CD4-positive, alpha-beta memory T cell (primary cell): Measurements from ENCODE around the gene UBE2I. TPM values are rescaled to one million over a fixed set of nuclear protein-coding genes. Genes with fewer than 3 reads are reported as not detected.
"Not testable (repeated sequence)": the region's sequence is repeated elsewhere in the genome, so short reads cannot be mapped to it uniquely, and the experiment has no call there.

ENCODE experiments used
- CTCF ChIA-PET: fragments of 350-600 bp; sonication (Branson Sonifier 250); formaldehyde crosslinking; loops from one replicate; lab custom pipeline; 2021; ENCODE audit warnings: inconsistent platforms; ENCODE audit not compliant: partially characterized antibody; lab: Charles Lee
- POLR2A ChIA-PET: fragments of 350-600 bp; sonication (Branson Sonifier 250); formaldehyde crosslinking; loops from one replicate; lab custom pipeline; 2021; ENCODE audit not compliant: partially characterized antibody; lab: Charles Lee
- DNase-seq, 5 donors: peaks; one replicate each; pipeline versions ENCODE4 v3.0.0 to v3.0.0-alpha.2; 2020 to 2022; ENCODE audit warnings: mixed read lengths in 1 of 5
- H3K27ac ChIP-seq: one replicate; pipeline ENCODE4 v1.7.0; 2013; ENCODE audit warnings: low read depth, low read length
- H3K27me3 ChIP-seq: 2 replicates; pipeline ENCODE4 v1.7.0; 2013; ENCODE audit warnings: mild to moderate bottlenecking, low read length, moderate library complexity; ENCODE audit not compliant: insufficient read depth
- H3K36me3 ChIP-seq: 2 replicates; pipeline ENCODE4 v1.7.0; 2013; ENCODE audit warnings: mild to moderate bottlenecking, low read length, moderate library complexity; ENCODE audit not compliant: insufficient read depth
- H3K4me1 ChIP-seq: 2 replicates; pipeline ENCODE4 v1.7.0; 2013; ENCODE audit warnings: mild to moderate bottlenecking, low read length, moderate library complexity; ENCODE audit not compliant: insufficient read depth
- H3K4me3 ChIP-seq, 2 donors: one replicate each; pipeline ENCODE4 v1.7.0; 2013; ENCODE audit warnings: low read length in 2 of 2, mild to moderate bottlenecking in 1 of 2
- H3K9me3 ChIP-seq, 2 donors: one replicate each; pipeline ENCODE4 v1.7.0; 2013; ENCODE audit warnings: low read length in 2 of 2, control low read depth in 1 of 2; ENCODE audit not compliant: control insufficient read depth in 1 of 2
- H3K27ac Mint-ChIP-seq, 7 donors: one replicate each; pipeline ENCODE4 v1.8.0; 2020 to 2021; ENCODE audit warnings: mixed read lengths in 7 of 7, mild to moderate bottlenecking in 6 of 7, inconsistent platforms in 3 of 7, moderate library complexity in 3 of 7
- H3K27me3 Mint-ChIP-seq, 2 donors: one replicate each; pipeline ENCODE4 v1.8.0; 2020 to 2021; ENCODE audit warnings: mixed read lengths in 2 of 2
- H3K36me3 Mint-ChIP-seq, 2 donors: one replicate each; pipeline ENCODE4 v1.8.0; 2020 to 2021; ENCODE audit warnings: mixed read lengths in 2 of 2, inconsistent platforms in 1 of 2, mild to moderate bottlenecking in 1 of 2
- H3K4me1 Mint-ChIP-seq, 4 donors: one replicate each; pipeline ENCODE4 v1.8.0; 2020 to 2021; ENCODE audit warnings: mixed read lengths in 4 of 4, mild to moderate bottlenecking in 1 of 4
- H3K4me3 Mint-ChIP-seq, 8 donors: one replicate each; pipeline ENCODE4 v1.8.0; 2020 to 2021; ENCODE audit warnings: mixed read lengths in 8 of 8, mild to moderate bottlenecking in 7 of 8, moderate library complexity in 6 of 8, inconsistent platforms in 3 of 8
- H3K9me3 Mint-ChIP-seq, 8 donors: one replicate each; pipeline ENCODE4 v1.8.0; 2020 to 2021; ENCODE audit warnings: mixed read lengths in 8 of 8, mild to moderate bottlenecking in 5 of 8, inconsistent platforms in 3 of 8, moderate library complexity in 1 of 8
- intact Hi-C: fragments of 100-400 bp; cut with micrococcal nuclease; formaldehyde crosslinking; loops from one replicate; pipeline ENCODE4 v1.15.1; 2023
- polyA plus RNA-seq, 2 donors: library from polyadenylated mRNA; unstranded; fragments of 300-500 nt; fragmentation: Illumina TruSeq; gene quantifications; one replicate each; pipeline ENCODE4 v1.2.3, GENCODE V29; 2021
- total RNA-seq, 2 experiments: library from RNA; stranded (reverse); gene quantifications; one replicate each; pipeline ENCODE4 v1.2.3, GENCODE V29; 2021

Gene UBE2I
- total and polyA plus RNA-seq, 4 experiments from 2014 or later, result 100 to 177 (median 138) TPM

GRCh38 chr16:1326391-1326790 is 17.0 kb downstream of the UBE2I start:
- Histone ChIP-seq H3K4me3 (no peak overlapping the region), H3K27ac (no peak overlapping the region), H3K4me1 (peaks cover 6% of the 10 kb centered on the region), H3K36me3 (peaks cover 16% of the 10 kb centered on the region), H3K9me3 (no peaks in the 10 kb centered on the region), H3K27me3 (no peaks in the 10 kb centered on the region)
- H3K4me3 Mint-ChIP-seq, result no peak overlapping the region
- CTCF ChIA-PET, result no interaction called here
- intact Hi-C loops, result no loop called here
- H3K36me3 Mint-ChIP-seq, result peaks cover 13 to 23% of the 10 kb centered on the region in 2 donors
- peaks cover 0 to 1% (median 0%) of the 10 kb centered on the region in 8 donors for H3K9me3 Mint-ChIP-seq
- DNase-seq, result no peak
- H3K27ac Mint-ChIP-seq, result peak overlapping the region in 1 of 7 donors; percentile 21
- no peaks in the 10 kb centered on the region for H3K27me3 Mint-ChIP-seq
- POLR2A ChIA-PET, result interaction anchor here (1.2 to 1.7 kb wide), 3 partner anchors 9 to 17 kb away, joined by 3 to 5 read pairs (median 4); partner anchors contain the start of gene UBE2I
- peaks cover 5 to 9% (median 5%) of the 10 kb centered on the region in 4 donors for H3K4me1 Mint-ChIP-seq

- H3K4me3 ChIP-seq, result no peak overlapping the region
- intact Hi-C loops, result no loop called here
- POLR2A ChIA-PET, result interaction anchor here (1.4 to 1.7 kb wide), 2 partner anchors 16 to 17 kb away, joined by 3 to 5 read pairs; partner anchors contain the start of gene UBE2I
- peaks cover 12% of the 10 kb centered on the region for H3K36me3 ChIP-seq
- no peaks in the 10 kb centered on the region for H3K27me3 Mint-ChIP-seq
- H3K27me3 ChIP-seq, result peaks cover 2% of the 10 kb centered on the region
- DNase-seq, result no peak
- peaks cover 0 to 1% (median 0%) of the 10 kb centered on the region in 8 donors for H3K9me3 Mint-ChIP-seq
- H3K36me3 Mint-ChIP-seq, result peaks cover 13 to 23% of the 10 kb centered on the region in 2 donors
- no peaks in the 10 kb centered on the region for H3K9me3 ChIP-seq
- H3K4me3 Mint-ChIP-seq, result no peak overlapping the region
- H3K27ac ChIP-seq, result no peak overlapping the region
- H3K4me1 ChIP-seq, result peaks cover 13% of the 10 kb centered on the region
- H3K4me1 Mint-ChIP-seq, result peaks cover 8 to 16% (median 11%) of the 10 kb centered on the region in 4 donors
- CTCF ChIA-PET, result interaction anchor here (0.7 kb wide), 1 partner anchor 10 kb away, joined by 3 read pairs; no protein-coding TSS in a partner anchor
- H3K27ac Mint-ChIP-seq, result no peak overlapping the region
These were observed 17.6 kb downstream of the UBE2I start for GRCh38 chr16:1326946-1327618.

GRCh38 chr16:1327619-1327947 is 18.1 kb downstream of the UBE2I start:
- Histone ChIP-seq H3K27ac (no peak overlapping the region), H3K4me3 (no peak overlapping the region), H3K9me3 (no peaks in the 10 kb centered on the region), H3K36me3 (peaks cover 12% of the 10 kb centered on the region), H3K4me1 (peaks cover 18% of the 10 kb centered on the region), H3K27me3 (peaks cover 5% of the 10 kb centered on the region)
- no peak for DNase-seq
- intact Hi-C loops, result no loop called here
- POLR2A ChIA-PET, result interaction anchor here (1.7 kb wide), 1 partner anchor 15 kb away, joined by 3 read pairs; no protein-coding TSS in a partner anchor
- no peak overlapping the region for H3K27ac Mint-ChIP-seq
- H3K9me3 Mint-ChIP-seq, result peaks cover 0 to 1% (median 0%) of the 10 kb centered on the region in 8 donors
- H3K4me1 Mint-ChIP-seq, result peaks cover 8 to 21% (median 13%) of the 10 kb centered on the region in 4 donors
- H3K36me3 Mint-ChIP-seq, result peaks cover 13 to 23% of the 10 kb centered on the region in 2 donors
- peaks cover 1% of the 10 kb centered on the region in 2 donors for H3K27me3 Mint-ChIP-seq
- CTCF ChIA-PET, result no interaction called here
- H3K4me3 Mint-ChIP-seq, result no peak overlapping the region

- H3K27me3 ChIP-seq, H3K27ac ChIP-seq, H3K9me3 ChIP-seq, intact Hi-C loops, H3K4me3 ChIP-seq, H3K27me3 Mint-ChIP-seq, H3K9me3 Mint-ChIP-seq, POLR2A ChIA-PET, DNase-seq, H3K27ac Mint-ChIP-seq, H3K4me3 Mint-ChIP-seq, CTCF ChIA-PET: not testable (repeated sequence)
- Mint-ChIP-seq H3K4me1 (peaks cover 8 to 25% (median 15%) of the 10 kb centered on the region in 4 donors), H3K36me3 (peaks cover 13 to 23% of the 10 kb centered on the region in 2 donors)
- H3K4me1 ChIP-seq, result peaks cover 24% of the 10 kb centered on the region
- peaks cover 12% of the 10 kb centered on the region for H3K36me3 ChIP-seq
These were observed 18.7 kb downstream of the UBE2I start for GRCh38 chr16:1328136-1328535.

- H3K27me3 Mint-ChIP-seq, H3K9me3 Mint-ChIP-seq, H3K9me3 ChIP-seq, DNase-seq, H3K27me3 ChIP-seq, intact Hi-C loops, H3K4me3 ChIP-seq, H3K27ac ChIP-seq, CTCF ChIA-PET, POLR2A ChIA-PET, H3K36me3 ChIP-seq: not testable (repeated sequence)
- peak overlapping the region in 2 of 7 donors; percentile 11 to 15 for H3K27ac Mint-ChIP-seq
- peaks cover 13 to 18% of the 10 kb centered on the region in 2 donors for H3K36me3 Mint-ChIP-seq
- peaks cover 8 to 22% (median 15%) of the 10 kb centered on the region in 4 donors for H3K4me1 Mint-ChIP-seq
- peaks cover 26% of the 10 kb centered on the region for H3K4me1 ChIP-seq
- peak overlapping the region in 1 of 8 donors; percentile 30 for H3K4me3 Mint-ChIP-seq
These were observed 19.5 kb downstream of the UBE2I start for GRCh38 chr16:1328961-1329360.

- Histone ChIP-seq H3K36me3 (peaks cover 2% of the 10 kb centered on the region), H3K27ac (no peak overlapping the region), H3K9me3 (no peaks in the 10 kb centered on the region), H3K4me3 (no peak overlapping the region), H3K27me3 (peaks cover 17% of the 10 kb centered on the region), H3K4me1 (peaks cover 33% of the 10 kb centered on the region)
- peaks cover 1 to 7% of the 10 kb centered on the region in 2 donors for H3K36me3 Mint-ChIP-seq
- intact Hi-C loops, result no loop called here
- H3K4me1 Mint-ChIP-seq, result peaks cover 10 to 25% (median 17%) of the 10 kb centered on the region in 4 donors
- ChIA-PET POLR2A (interaction anchor here (1.0 to 1.4 kb wide), 2 partner anchors 15 to 21 kb away, joined by 3 to 4 read pairs; partner anchors contain the start of genes GNPTG and TSR3), CTCF (interaction anchor here (0.6 kb wide), 1 partner anchor 13 kb away, joined by 3 read pairs; no protein-coding TSS in a partner anchor)
- H3K4me3 Mint-ChIP-seq, result no peak overlapping the region
- peaks cover 3 to 6% of the 10 kb centered on the region in 2 donors for H3K27me3 Mint-ChIP-seq
- no peak overlapping the region for H3K27ac Mint-ChIP-seq
- peaks cover 0 to 1% (median 0%) of the 10 kb centered on the region in 8 donors for H3K9me3 Mint-ChIP-seq
- DNase-seq, result no peak
These were observed 21.0 kb downstream of the UBE2I start for GRCh38 chr16:1330260-1330914.
